ENCODE measurements around the gene CMBL. TPM values are rescaled to one million over a fixed set of nuclear protein-coding genes. Genes with fewer than 3 reads are reported as not detected.
"Not testable (repeated sequence)": the region's sequence is repeated elsewhere in the genome, so short reads cannot be mapped to it uniquely, and the experiment has no call there.

The CMBL gene
- total RNA-seq, 4 donors from 2014 or later = 10.3 to 32.0 (median 23.4) TPM

GRCh38 chr5:10277773-10278630, 29.7 kb downstream of the CMBL start:
- no peak for TF ChIP-seq CTCF (IDR thresholded peaks at IDR 0.05)
- TF ChIP-seq POLR2A (IDR thresholded peaks at IDR 0.05) = no peak
- DNase-seq = no peak
- no peaks in the 10 kb centered on the region for H3K27me3 ChIP-seq
- no peak overlapping the region for H3K27ac ChIP-seq
- no peaks in the 10 kb centered on the region for H3K36me3 ChIP-seq
- intact Hi-C loops (cut with DNase I) = no loop called here
- no peaks in the 10 kb centered on the region for H3K9me3 ChIP-seq
- 93 to 96% methylated on average over 13 of the region's 13 CpGs for WGBS, 2 donors
- H3K4me3 ChIP-seq (replicated peaks in 1 of 3) = no peak overlapping the region
- no peaks in the 10 kb centered on the region for H3K4me1 ChIP-seq

GRCh38 chr5:10276691-10277090, 31.0 kb downstream of the CMBL start:
- DNase-seq = no peak
- H3K27me3 ChIP-seq = no peaks in the 10 kb centered on the region
- no peaks in the 10 kb centered on the region for H3K36me3 ChIP-seq
- no peak overlapping the region for H3K27ac ChIP-seq
- 72 to 84% methylated on average over 7 of the region's 7 CpGs for WGBS, 2 donors
- no peak overlapping the region for H3K4me3 ChIP-seq (replicated peaks in 1 of 3)
- intact Hi-C loops (cut with DNase I) = no loop called here
- TF ChIP-seq CTCF (IDR thresholded peaks at IDR 0.05) = no peak
- TF ChIP-seq POLR2A (IDR thresholded peaks at IDR 0.05) = no peak
- H3K9me3 ChIP-seq = no peaks in the 10 kb centered on the region
- H3K4me1 ChIP-seq = no peaks in the 10 kb centered on the region

GRCh38 chr5:10275991-10276390, 31.7 kb downstream of the CMBL start:
- DNase-seq = no peak
- TF ChIP-seq POLR2A (IDR thresholded peaks at IDR 0.05) (no peak), CTCF (IDR thresholded peaks at IDR 0.05) (no peak)
- Histone ChIP-seq H3K27me3 (no peaks in the 10 kb centered on the region), H3K27ac (no peak overlapping the region), H3K9me3 (no peaks in the 10 kb centered on the region), H3K36me3 (no peaks in the 10 kb centered on the region), H3K4me1 (no peaks in the 10 kb centered on the region), H3K4me3 (replicated peaks in 1 of 3) (no peak overlapping the region)
- WGBS, 2 donors = 86 to 91% methylated on average over 9 of the region's 9 CpGs
- intact Hi-C loops (cut with DNase I) = no loop called here

GRCh38 chr5:10275460-10275859, 32.2 kb downstream of the CMBL start:
- H3K9me3 ChIP-seq = no peaks in the 10 kb centered on the region
- H3K27ac ChIP-seq = no peak overlapping the region
- DNase-seq = no peak
- intact Hi-C loops (cut with DNase I) = no loop called here
- no peaks in the 10 kb centered on the region for H3K27me3 ChIP-seq
- H3K4me1 ChIP-seq = no peaks in the 10 kb centered on the region
- no peak for TF ChIP-seq POLR2A (IDR thresholded peaks at IDR 0.05)
- no peak for TF ChIP-seq CTCF (IDR thresholded peaks at IDR 0.05)
- H3K4me3 ChIP-seq (replicated peaks in 1 of 3) = no peak overlapping the region
- no peaks in the 10 kb centered on the region for H3K36me3 ChIP-seq
- 86 to 89% methylated on average over 10 of the region's 10 CpGs for WGBS, 2 donors

GRCh38 chr5:10272875-10273209, 34.9 kb downstream of the CMBL start:
- H3K4me3 ChIP-seq (replicated peaks in 1 of 3); intact Hi-C loops (cut with DNase I); H3K9me3 ChIP-seq; DNase-seq; H3K27ac ChIP-seq; H3K36me3 ChIP-seq; H3K27me3 ChIP-seq; H3K4me1 ChIP-seq: not testable (repeated sequence)
- WGBS, 2 donors = 38 to 64% methylated on average over 6 of the region's 6 CpGs

All from thyroid gland (tissue), 4 donors.